NCI-H2196 (cell line): ENCODE data around the gene KIFBP.
"Not testable (repeated sequence)": the region's sequence is repeated elsewhere in the genome, so short reads cannot be mapped to it uniquely, and the experiment has no call there.

ENCODE experiments used
- DNase-seq: peaks from one replicate; lab custom pipeline; 2025; ENCODE audit not compliant: unreplicated experiment; lab: John Stamatoyannopoulos, UW

KIFBP gene

GRCh38 chr10:68992636-68993440 lies 4.2 kb downstream of the KIFBP start:
- no peak for DNase-seq

DNA sequence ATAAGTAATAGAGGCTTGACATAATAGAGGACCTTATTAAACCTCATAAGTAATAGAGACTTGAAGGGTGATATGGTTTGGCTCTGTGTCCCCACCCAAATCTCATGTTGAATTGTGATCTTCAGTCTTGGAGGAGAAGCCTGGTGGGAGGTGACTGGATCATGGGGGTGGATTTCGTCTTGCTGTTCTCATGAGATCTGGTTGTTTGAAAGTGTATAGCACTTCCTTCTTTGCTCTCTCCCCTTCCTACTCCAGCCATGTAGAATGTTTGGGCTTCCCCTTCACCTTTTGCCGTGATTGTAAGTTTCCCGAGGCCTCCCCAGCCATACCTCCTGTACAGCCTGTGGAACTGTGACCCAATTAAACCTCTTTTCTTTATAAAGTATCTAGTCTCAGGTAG lies 8.6 kb downstream of the KIFBP start:
- no peak for DNase-seq

GRCh38 chr10:69004821-69005220 lies 16.2 kb downstream of the KIFBP start:
- DNase-seq = no peak

DNA sequence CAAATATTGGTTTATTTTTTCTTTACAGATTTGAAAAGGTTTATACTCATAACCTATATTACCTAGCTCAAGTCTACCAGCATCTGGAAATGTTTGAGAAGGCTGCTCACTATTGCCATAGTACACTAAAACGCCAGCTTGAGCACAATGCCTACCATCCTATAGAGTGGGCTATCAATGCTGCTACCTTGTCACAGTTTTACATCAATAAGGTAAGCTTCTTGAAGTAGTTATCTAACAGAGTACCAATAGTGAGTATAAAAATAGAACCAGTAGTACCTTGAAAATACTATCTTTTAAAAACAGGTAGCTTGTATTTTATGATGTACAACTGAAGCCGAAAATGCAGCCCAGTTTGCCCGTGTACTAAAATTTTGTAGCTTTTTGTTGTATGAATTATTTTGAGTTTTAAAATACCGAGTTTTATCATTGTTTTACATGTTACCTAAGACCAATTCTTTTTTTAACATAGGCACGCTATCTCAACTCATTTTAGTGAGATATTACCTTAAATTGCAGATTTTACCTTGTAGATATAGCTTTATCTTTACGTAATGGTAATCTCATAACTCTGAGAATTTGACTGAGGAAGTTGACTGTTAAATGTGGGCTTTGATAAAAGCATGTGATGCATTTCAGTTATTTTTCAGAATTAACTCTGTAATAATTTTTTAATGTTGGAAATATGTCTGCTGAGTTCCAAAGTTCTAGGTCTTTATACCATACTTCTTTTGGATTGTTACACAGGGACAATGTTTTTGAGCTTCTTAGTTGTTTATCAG lies 17.3 kb downstream of the KIFBP start:
- no peak for DNase-seq

GRCh38 chr10:69007260-69007659 lies 18.7 kb downstream of the KIFBP start:
- no peak for DNase-seq

- no peak for DNase-seq
These were observed 20.8 kb downstream of the KIFBP start for GRCh38 chr10:69009360-69009759.

GRCh38 chr10:69010151-69010640 lies 21.6 kb downstream of the KIFBP start:
- DNase-seq = no peak

GRCh38 chr10:69012778-69013177 lies 24.2 kb downstream of the KIFBP start:
- not testable (repeated sequence) for DNase-seq

GRCh38 chr10:69014171-69014570 lies 25.6 kb downstream of the KIFBP start:
- DNase-seq = no peak

- no peak for DNase-seq
These were observed 30.0 kb downstream of the KIFBP start for GRCh38 chr10:69018613-69019012.

DNA sequence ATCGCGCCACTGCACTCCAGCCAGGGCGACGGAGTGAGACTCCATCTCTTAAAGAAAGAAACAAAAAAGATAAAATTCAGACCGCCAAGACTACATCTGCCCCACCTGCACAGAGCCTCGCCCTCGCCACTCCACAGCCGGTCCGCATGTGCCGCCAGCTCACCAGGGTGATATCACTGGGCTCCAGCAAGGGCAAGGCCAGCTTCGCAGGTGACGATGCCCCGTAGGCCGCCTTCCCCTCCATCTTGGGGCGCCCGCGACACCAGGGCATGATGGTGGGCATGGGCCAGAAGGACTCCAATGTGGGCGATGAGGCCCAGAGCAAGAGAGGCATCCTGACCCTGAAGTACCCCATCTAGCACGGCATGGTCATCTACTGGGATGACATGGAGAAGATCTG lies 34.0 kb downstream of the KIFBP start:
- DNase-seq = no peak

DNA sequence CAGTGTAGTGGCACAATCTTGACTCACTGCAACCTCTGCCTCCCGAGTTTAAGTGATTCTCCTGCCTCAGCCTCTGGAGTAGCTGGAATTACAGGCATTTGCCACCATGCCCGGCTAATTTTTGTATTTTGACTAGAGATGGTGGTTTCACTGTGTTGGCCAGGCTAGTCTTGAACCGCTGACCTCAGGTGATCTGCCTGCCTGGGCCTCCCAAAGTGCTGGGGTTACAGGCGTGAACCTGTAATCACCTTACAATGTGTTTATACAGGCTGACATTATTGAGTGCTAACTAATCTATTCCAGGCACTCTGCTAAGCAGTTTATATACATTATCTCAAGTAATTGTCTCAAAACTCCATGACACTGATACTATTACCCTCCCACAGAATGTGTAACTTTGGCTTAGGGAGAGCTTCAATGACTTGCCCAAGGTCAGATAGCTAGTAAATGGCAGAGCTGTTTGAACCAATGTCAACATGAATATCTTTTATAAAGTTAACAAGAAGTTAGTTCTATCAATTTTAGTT lies 36.8 kb downstream of the KIFBP start:
- DNase-seq = no peak

DNA sequence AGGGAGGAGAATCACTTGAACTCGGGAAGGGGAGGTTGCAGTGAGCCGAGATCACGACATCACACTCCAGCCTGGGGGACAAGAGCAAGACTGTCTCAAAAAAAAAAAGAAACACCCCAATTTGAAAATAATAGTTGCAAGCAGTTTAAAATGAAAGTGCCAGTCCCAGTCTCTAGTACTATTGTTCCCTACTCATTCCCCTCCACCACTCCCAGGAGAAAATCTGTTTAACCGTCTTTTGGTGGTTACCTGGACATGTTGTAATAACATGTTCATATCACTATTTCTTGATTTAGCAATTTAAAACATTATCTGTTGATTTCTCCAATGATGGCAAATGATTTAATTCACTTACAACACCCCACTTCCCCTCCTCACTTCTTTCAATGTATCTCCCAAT lies 44.7 kb downstream of the KIFBP start:
- DNase-seq = no peak

GRCh38 chr10:69037489-69037888 lies 48.9 kb downstream of the KIFBP start:
- DNase-seq = no peak

- DNase-seq = not testable (repeated sequence)
These were observed 52.3 kb downstream of the KIFBP start for GRCh38 chr10:69040904-69041303.

GRCh38 chr10:69042417-69042816 lies 53.8 kb downstream of the KIFBP start:
- DNase-seq = no peak

DNA sequence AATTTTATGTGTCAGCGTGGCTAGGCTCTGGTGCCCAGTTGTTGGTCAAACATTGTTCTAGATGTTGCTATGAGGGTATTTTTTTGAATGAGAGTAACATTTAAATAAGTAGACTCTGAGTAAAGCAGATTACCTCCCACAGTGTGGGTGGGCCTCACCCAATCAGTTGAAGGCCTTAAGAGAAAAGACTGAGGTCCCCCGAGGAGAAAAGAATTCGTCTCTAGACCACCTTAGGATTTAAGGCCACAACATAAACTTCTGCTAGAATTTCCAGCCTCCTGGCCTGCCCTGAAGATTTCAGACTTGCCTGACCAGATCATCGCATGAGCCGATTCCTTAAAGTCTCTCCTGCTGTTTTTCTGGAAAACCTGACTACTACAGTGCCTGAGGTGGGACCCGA lies 54.2 kb downstream of the KIFBP start:
- no peak for DNase-seq

DNA sequence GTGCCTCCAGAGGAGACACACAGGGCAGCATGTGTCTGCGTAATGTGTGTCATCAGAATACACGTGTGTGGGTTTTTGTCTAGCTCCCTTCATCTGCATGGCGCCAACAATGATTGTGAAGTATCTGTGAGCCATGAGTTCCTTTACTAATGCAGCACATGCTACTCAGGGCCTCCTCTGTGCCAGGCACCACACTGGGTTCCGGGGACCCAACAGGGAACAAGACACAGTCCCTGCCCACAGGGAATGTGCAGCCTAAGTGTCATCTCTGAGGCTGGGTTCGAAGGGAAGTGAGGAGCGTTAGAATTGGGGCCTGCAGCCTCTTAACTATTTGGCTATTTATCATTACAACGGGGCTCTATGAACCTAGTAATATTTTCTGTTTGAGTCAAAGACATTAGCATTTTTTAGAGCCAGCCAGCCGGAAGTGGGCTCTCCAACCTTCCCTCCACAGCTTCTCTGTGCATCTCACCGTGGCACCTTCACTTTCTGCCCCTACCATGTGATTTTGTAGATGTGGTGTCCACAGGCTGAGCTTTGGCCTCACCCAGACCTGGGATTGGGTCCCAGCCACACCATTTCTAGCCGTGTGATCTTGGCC lies 55.4 kb downstream of the KIFBP start:
- no peak for DNase-seq

DNA sequence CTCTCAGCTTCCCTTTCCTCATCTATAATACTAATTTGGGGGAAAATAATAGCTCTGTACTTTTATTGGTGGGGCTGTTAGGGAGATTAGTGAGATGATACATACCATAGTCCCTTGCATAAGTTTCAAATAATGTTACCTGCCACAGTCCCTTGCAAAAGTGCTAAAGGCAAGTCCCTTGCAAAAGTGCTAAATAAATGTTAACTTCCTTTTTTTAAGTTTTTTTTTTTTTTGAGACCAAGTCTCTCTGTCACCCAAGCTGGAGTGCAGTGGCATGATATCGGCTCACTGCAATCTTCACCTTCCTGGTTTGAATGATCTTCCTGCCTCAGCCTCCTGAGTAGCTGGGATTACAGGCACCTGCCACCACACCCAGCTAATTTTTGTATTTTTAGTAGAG lies 55.9 kb downstream of the KIFBP start:
- DNase-seq = no peak

GRCh38 chr10:69045441-69046300 lies 57.1 kb downstream of the KIFBP start:
- DNase-seq = no peak
